GM12878 (cell line): ENCODE measurements around the gene DAPK2.

Experiments used
- ASH2L ChIP-seq: fragments of 300-600, 200-600 bp; sonication (generic); IDR thresholded peaks from 2 replicates; pipeline ENCODE4 v1.6.1; 2017; ENCODE audit warnings: low read depth, mild to moderate bottlenecking, borderline replicate concordance
- CBX5 ChIP-seq: sonication (generic); IDR thresholded peaks from 2 replicates; pipeline ENCODE4 v1.6.1; 2016; ENCODE audit warnings: low read depth, moderate library complexity, mild to moderate bottlenecking, inconsistent platforms
- EP300 ChIP-seq, 2 experiments: fragments of 150-350 bp in 1 of 2; IDR thresholded peaks; 2 replicates each; pipeline ENCODE4 v1.6.1; 2011 to 2012; ENCODE audit warnings: low read depth in 2 of 2, low read length in 2 of 2, borderline replicate concordance in 1 of 2, improper control_type of control experiment in 1 of 2, inconsistent platforms in 1 of 2; ENCODE audit not compliant: control insufficient read depth in 1 of 2
- EZH2 ChIP-seq: IDR thresholded peaks from 2 replicates; pipeline ENCODE4 v1.6.1; 2012; ENCODE audit warnings: low read depth, mild to moderate bottlenecking, control low read depth, inconsistent platforms, low read length, borderline replicate concordance; ENCODE audit not compliant: control insufficient read depth
- GABPA ChIP-seq: IDR thresholded peaks from 2 replicates; pipeline ENCODE4 v1.6.1; 2014; ENCODE audit warnings: antibody characterized with exemption, low read depth, mild to moderate bottlenecking, inconsistent platforms
- ZNF24 ChIP-seq: fragments of 450-650 bp; IDR thresholded peaks from 2 replicates; pipeline ENCODE4 v1.6.1; 2017; ENCODE audit warnings: antibody characterized with exemption, mild to moderate bottlenecking
- TF ChIP-seq, protein P1 (sequence below), 3 experiments: IDR thresholded peaks in 2 of 3; conservative IDR thresholded peaks in 1 of 3; 2 replicates each; pipeline ENCODE4 v1.5.1; 2011; ENCODE audit warnings: low read depth in 3 of 3, low read length in 3 of 3, mild to moderate bottlenecking in 3 of 3, control low read depth in 2 of 3, moderate library complexity in 2 of 3, inconsistent platforms in 1 of 3, mixed read lengths in 1 of 3; ENCODE audit not compliant: control insufficient read depth in 2 of 3, insufficient read depth in 1 of 3; ENCODE audit errors: extremely low read depth in 1 of 3
- TF ChIP-seq, protein P2 (sequence below): fragments of 450-650 bp; IDR thresholded peaks from 2 replicates; pipeline ENCODE4 v1.6.1; 2017; ENCODE audit warnings: mild to moderate bottlenecking

DNA sequence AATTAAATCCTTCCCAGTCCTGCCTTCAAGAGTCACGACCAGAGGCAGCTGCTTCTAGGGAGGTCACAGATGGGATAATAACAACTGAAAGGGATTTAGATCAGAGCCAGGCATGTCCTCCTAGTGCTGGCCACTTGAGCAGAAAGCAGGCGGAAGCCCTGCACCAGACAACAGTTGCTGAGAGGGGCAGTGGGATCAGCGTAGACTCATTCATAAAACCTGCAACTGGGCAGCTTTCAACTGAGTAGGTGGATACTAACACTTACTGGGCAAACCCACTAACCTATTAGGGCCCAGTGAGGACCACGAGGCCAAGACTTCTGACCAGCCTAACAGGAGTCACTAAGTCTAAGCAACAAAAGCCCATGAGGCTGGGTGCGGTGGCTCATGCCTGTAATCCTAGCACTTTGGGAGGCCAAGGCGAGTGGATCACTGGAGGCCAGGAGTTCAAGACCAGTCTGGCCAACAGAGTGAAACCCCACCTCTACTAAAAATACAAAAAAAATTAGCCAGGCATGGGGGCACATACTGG lies 67.0 kb downstream of the DAPK2 start:
- TF ChIP-seq EP300 (IDR thresholded peaks at IDR 0.05; ENCODE audit: borderline replicate concordance in 1 of 2, control insufficient read depth in 1 of 2, low read depth in 2 of 2, low read length in 2 of 2): no peak
- TF ChIP-seq ASH2L: no peak
- TF ChIP-seq, protein P1, sequence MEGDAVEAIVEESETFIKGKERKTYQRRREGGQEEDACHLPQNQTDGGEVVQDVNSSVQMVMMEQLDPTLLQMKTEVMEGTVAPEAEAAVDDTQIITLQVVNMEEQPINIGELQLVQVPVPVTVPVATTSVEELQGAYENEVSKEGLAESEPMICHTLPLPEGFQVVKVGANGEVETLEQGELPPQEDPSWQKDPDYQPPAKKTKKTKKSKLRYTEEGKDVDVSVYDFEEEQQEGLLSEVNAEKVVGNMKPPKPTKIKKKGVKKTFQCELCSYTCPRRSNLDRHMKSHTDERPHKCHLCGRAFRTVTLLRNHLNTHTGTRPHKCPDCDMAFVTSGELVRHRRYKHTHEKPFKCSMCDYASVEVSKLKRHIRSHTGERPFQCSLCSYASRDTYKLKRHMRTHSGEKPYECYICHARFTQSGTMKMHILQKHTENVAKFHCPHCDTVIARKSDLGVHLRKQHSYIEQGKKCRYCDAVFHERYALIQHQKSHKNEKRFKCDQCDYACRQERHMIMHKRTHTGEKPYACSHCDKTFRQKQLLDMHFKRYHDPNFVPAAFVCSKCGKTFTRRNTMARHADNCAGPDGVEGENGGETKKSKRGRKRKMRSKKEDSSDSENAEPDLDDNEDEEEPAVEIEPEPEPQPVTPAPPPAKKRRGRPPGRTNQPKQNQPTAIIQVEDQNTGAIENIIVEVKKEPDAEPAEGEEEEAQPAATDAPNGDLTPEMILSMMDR (IDR thresholded peaks at IDR 0.05 in 2 of 3, conservative IDR thresholded peaks at IDR 0.05 in 1 of 3; ENCODE audit: control insufficient read depth in 2 of 3, extremely low read depth in 1 of 3, insufficient read depth in 1 of 3, low read depth in 3 of 3, low read length in 3 of 3): no peak
- no peak for TF ChIP-seq GABPA
- TF ChIP-seq CBX5: no peak
- TF ChIP-seq, protein P2, sequence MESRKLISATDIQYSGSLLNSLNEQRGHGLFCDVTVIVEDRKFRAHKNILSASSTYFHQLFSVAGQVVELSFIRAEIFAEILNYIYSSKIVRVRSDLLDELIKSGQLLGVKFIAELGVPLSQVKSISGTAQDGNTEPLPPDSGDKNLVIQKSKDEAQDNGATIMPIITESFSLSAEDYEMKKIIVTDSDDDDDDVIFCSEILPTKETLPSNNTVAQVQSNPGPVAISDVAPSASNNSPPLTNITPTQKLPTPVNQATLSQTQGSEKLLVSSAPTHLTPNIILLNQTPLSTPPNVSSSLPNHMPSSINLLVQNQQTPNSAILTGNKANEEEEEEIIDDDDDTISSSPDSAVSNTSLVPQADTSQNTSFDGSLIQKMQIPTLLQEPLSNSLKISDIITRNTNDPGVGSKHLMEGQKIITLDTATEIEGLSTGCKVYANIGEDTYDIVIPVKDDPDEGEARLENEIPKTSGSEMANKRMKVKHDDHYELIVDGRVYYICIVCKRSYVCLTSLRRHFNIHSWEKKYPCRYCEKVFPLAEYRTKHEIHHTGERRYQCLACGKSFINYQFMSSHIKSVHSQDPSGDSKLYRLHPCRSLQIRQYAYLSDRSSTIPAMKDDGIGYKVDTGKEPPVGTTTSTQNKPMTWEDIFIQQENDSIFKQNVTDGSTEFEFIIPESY: no peak
- no peak for TF ChIP-seq ZNF24
- no peak for TF ChIP-seq EZH2
